ENCODE results near the gene ELAC1. TPM values are rescaled to one million over a fixed set of nuclear protein-coding genes. Genes with fewer than 3 reads are reported as not detected.

The ELAC1 gene
- total and polyA plus RNA-seq, 2 experiments from 2014 or later, result 2.8 to 3.2 TPM

DNA sequence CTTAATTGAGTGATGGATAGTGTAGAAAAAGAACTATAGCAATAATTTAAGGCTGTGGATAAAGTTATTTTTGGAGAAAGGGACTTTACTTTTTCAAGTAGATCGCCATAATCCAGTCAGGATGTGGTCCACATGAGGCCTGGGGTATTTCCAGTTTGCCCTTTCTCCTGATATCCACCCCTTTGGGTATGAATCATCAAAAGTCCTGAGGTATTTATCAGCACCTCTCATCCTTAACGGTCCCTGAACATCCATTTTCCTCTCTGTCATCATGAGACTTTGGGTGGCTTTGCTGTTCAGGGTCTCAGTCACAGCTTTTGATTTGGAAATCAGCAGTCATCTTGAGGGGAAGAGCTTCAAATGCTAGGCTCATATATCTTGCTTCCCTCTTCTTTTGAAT lies 39.3 kb upstream of the ELAC1 start (continued):
- TF ChIP-seq, protein P1, sequence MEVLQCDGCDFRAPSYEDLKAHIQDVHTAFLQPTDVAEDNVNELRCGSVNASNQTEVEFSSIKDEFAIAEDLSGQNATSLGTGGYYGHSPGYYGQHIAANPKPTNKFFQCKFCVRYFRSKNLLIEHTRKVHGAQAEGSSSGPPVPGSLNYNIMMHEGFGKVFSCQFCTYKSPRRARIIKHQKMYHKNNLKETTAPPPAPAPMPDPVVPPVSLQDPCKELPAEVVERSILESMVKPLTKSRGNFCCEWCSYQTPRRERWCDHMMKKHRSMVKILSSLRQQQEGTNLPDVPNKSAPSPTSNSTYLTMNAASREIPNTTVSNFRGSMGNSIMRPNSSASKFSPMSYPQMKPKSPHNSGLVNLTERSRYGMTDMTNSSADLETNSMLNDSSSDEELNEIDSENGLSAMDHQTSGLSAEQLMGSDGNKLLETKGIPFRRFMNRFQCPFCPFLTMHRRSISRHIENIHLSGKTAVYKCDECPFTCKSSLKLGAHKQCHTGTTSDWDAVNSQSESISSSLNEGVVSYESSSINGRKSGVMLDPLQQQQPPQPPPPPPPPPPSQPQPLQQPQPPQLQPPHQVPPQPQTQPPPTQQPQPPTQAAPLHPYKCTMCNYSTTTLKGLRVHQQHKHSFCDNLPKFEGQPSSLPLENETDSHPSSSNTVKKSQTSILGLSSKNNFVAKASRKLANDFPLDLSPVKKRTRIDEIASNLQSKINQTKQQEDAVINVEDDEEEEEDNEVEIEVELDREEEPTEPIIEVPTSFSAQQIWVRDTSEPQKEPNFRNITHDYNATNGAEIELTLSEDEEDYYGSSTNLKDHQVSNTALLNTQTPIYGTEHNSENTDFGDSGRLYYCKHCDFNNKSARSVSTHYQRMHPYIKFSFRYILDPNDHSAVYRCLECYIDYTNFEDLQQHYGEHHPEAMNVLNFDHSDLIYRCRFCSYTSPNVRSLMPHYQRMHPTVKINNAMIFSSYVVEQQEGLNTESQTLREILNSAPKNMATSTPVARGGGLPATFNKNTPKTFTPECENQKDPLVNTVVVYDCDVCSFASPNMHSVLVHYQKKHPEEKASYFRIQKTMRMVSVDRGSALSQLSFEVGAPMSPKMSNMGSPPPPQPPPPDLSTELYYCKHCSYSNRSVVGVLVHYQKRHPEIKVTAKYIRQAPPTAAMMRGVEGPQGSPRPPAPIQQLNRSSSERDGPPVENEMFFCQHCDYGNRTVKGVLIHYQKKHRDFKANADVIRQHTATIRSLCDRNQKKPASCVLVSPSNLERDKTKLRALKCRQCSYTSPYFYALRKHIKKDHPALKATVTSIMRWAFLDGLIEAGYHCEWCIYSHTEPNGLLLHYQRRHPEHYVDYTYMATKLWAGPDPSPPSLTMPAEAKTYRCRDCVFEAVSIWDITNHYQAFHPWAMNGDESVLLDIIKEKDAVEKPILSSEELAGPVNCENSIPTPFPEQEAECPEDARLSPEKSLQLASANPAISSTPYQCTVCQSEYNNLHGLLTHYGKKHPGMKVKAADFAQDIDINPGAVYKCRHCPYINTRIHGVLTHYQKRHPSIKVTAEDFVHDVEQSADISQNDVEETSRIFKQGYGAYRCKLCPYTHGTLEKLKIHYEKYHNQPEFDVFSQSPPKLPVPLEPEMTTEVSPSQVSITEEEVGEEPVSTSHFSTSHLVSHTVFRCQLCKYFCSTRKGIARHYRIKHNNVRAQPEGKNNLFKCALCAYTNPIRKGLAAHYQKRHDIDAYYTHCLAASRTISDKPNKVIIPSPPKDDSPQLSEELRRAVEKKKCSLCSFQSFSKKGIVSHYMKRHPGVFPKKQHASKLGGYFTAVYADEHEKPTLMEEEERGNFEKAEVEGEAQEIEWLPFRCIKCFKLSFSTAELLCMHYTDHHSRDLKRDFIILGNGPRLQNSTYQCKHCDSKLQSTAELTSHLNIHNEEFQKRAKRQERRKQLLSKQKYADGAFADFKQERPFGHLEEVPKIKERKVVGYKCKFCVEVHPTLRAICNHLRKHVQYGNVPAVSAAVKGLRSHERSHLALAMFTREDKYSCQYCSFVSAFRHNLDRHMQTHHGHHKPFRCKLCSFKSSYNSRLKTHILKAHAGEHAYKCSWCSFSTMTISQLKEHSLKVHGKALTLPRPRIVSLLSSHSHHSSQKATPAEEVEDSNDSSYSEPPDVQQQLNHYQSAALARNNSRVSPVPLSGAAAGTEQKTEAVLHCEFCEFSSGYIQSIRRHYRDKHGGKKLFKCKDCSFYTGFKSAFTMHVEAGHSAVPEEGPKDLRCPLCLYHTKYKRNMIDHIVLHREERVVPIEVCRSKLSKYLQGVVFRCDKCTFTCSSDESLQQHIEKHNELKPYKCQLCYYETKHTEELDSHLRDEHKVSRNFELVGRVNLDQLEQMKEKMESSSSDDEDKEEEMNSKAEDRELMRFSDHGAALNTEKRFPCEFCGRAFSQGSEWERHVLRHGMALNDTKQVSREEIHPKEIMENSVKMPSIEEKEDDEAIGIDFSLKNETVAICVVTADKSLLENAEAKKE (CRISPR knock-in tag; IDR thresholded peaks at IDR 0.05), result no peak
- TF ChIP-seq STAT1 (IDR thresholded peaks at IDR 0.05; ENCODE audit: unreplicated experiment) (no peak), NANOG (IDR thresholded peaks at IDR 0.05; ENCODE audit: borderline replicate concordance) (no peak), JUNB (IDR thresholded peaks at IDR 0.05; ENCODE audit: unreplicated experiment) (no peak)

DNA sequence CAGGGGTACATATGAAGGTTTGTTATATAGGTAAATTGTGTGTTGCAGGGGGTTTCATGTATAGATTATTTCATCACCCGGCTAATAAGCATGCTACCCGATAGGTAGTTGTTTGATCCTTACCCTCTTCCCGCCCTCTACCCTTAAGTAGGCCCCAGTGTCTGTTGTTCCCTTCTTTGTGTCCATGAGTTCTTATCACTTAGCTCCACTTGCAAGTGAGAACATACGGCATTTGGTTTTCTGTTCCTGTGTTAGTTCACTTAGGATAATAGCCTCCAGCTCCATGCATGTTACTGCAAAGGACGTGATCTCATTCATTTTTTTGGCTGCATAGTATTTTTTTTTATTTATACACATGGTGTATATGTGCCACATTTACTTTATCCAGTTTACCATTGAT lies 34.2 kb upstream of the ELAC1 start:
- no peaks in the 10 kb centered on the region for H3K9me2 ChIP-seq (ENCODE audit: insufficient read depth)
- no peaks in the 10 kb centered on the region for H3K4me1 ChIP-seq (ENCODE audit: insufficient read depth)
- H3K4me3 ChIP-seq, result no peak overlapping the region
- no peaks in the 10 kb centered on the region for H3K27me3 ChIP-seq (ENCODE audit: insufficient read depth)
- H4K20me1 ChIP-seq (replicated peaks; ENCODE audit: insufficient read depth), result no peaks in the 10 kb centered on the region
- peaks cover 18% of the 10 kb centered on the region; the same call in 1 of the 3 replicates for H3K36me3 Mint-ChIP-seq (ENCODE audit: low read depth)
- no peak overlapping the region for H2AFZ ChIP-seq
- H3K27ac ChIP-seq (ENCODE audit: low read depth), result no peak overlapping the region
- H3K36me3 ChIP-seq (ENCODE audit: insufficient read depth), result peaks cover 9% of the 10 kb centered on the region
- H3K79me2 ChIP-seq (replicated peaks; ENCODE audit: insufficient read depth), result no peaks in the 10 kb centered on the region
- H3K4me2 ChIP-seq, result no peak overlapping the region
- H3F3A ChIP-seq (replicated peaks; ENCODE audit: low read depth), result no peaks in the 10 kb centered on the region
- H3K4me1 Mint-ChIP-seq, result no peaks in the 10 kb centered on the region
- H3K4me3 Mint-ChIP-seq, result no peak overlapping the region
- ATAC-seq, result no peak
- no peak for DNase-seq (ENCODE audit: low spot score)
- peaks cover 2% of the 10 kb centered on the region for H3K27me3 Mint-ChIP-seq (ENCODE audit: insufficient read depth, low read depth, poor library complexity)
- no peaks in the 10 kb centered on the region for H3K9me3 Mint-ChIP-seq
- no peak overlapping the region for H3K27ac Mint-ChIP-seq
- TF ChIP-seq ZNF114 (CRISPR knock-in tag; IDR thresholded peaks at IDR 0.05) (no peak), CREB1 (CRISPR knock-in tag; IDR thresholded peaks at IDR 0.05; ENCODE audit: low read depth) (no peak), EZH2 (IDR thresholded peaks at IDR 0.05; ENCODE audit: low read depth, unreplicated experiment) (no peak), POLR2AphosphoS5 (IDR thresholded peaks at IDR 0.05; ENCODE audit: low read depth) (no peak), JUNB (IDR thresholded peaks at IDR 0.05; ENCODE audit: unreplicated experiment) (no peak), NANOG (IDR thresholded peaks at IDR 0.05; ENCODE audit: borderline replicate concordance) (no peak), STAT1 (IDR thresholded peaks at IDR 0.05; ENCODE audit: unreplicated experiment) (no peak)
- TF ChIP-seq, protein P2, sequence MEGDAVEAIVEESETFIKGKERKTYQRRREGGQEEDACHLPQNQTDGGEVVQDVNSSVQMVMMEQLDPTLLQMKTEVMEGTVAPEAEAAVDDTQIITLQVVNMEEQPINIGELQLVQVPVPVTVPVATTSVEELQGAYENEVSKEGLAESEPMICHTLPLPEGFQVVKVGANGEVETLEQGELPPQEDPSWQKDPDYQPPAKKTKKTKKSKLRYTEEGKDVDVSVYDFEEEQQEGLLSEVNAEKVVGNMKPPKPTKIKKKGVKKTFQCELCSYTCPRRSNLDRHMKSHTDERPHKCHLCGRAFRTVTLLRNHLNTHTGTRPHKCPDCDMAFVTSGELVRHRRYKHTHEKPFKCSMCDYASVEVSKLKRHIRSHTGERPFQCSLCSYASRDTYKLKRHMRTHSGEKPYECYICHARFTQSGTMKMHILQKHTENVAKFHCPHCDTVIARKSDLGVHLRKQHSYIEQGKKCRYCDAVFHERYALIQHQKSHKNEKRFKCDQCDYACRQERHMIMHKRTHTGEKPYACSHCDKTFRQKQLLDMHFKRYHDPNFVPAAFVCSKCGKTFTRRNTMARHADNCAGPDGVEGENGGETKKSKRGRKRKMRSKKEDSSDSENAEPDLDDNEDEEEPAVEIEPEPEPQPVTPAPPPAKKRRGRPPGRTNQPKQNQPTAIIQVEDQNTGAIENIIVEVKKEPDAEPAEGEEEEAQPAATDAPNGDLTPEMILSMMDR (conservative IDR thresholded peaks at IDR 0.05; ENCODE audit: low read depth in 2 of 2), result no peak
- TF ChIP-seq, protein P3, sequence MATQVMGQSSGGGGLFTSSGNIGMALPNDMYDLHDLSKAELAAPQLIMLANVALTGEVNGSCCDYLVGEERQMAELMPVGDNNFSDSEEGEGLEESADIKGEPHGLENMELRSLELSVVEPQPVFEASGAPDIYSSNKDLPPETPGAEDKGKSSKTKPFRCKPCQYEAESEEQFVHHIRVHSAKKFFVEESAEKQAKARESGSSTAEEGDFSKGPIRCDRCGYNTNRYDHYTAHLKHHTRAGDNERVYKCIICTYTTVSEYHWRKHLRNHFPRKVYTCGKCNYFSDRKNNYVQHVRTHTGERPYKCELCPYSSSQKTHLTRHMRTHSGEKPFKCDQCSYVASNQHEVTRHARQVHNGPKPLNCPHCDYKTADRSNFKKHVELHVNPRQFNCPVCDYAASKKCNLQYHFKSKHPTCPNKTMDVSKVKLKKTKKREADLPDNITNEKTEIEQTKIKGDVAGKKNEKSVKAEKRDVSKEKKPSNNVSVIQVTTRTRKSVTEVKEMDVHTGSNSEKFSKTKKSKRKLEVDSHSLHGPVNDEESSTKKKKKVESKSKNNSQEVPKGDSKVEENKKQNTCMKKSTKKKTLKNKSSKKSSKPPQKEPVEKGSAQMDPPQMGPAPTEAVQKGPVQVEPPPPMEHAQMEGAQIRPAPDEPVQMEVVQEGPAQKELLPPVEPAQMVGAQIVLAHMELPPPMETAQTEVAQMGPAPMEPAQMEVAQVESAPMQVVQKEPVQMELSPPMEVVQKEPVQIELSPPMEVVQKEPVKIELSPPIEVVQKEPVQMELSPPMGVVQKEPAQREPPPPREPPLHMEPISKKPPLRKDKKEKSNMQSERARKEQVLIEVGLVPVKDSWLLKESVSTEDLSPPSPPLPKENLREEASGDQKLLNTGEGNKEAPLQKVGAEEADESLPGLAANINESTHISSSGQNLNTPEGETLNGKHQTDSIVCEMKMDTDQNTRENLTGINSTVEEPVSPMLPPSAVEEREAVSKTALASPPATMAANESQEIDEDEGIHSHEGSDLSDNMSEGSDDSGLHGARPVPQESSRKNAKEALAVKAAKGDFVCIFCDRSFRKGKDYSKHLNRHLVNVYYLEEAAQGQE (IDR thresholded peaks at IDR 0.05; ENCODE audit: unreplicated experiment), result no peak
